MM.1S (cell line): ENCODE measurements around the gene ERI3.

Experiments
- CTCF ChIP-seq: fragments of 300-600 bp; sonication (generic); IDR thresholded peaks from 2 replicates; pipeline ENCODE4 v1.5.1; 2016; ENCODE audit warnings: antibody characterized with exemption, low read length, mixed read lengths
- EZH2phosphoT487 ChIP-seq: fragments of 300-600 bp; sonication (generic); IDR thresholded peaks from 2 replicates; pipeline ENCODE4 v1.6.1; 2018; ENCODE audit warnings: antibody characterized with exemption, low read length

- TF ChIP-seq CTCF: no peak
- TF ChIP-seq EZH2phosphoT487: no peak
Measured at GRCh38 chr1:44236490-44237272, 118.4 kb downstream of the ERI3 start.
